Psoas muscle (tissue), 8 donors: ENCODE measurements around the gene TMEM217. TPM values are rescaled to one million over a fixed set of nuclear protein-coding genes. Genes with fewer than 3 reads are reported as not detected.

Source experiments
- ATAC-seq, 4 donors: fragments of 200-7000 bp; cut with Tn5 transposase; one replicate each; pipeline ENCODE4 v1.9.1; 2020; ENCODE audit warnings: moderate library complexity in 3 of 4, mild to moderate bottlenecking in 2 of 4
- DNase-seq, 2 donors: peaks; one replicate each; pipeline ENCODE4 v3.0.0-alpha.2; 2020
- H3K27ac ChIP-seq: fragments of 200-600 bp; one replicate; pipeline ENCODE4 v1.8.0; 2022
- H3K27me3 ChIP-seq, 3 donors: fragments of 200-600 bp in 1 of 3; one replicate each; pipeline versions ENCODE4 v1.6.1 to v1.8.0; 2013 to 2022; ENCODE audit warnings: low read length in 2 of 3, mild to moderate bottlenecking in 2 of 3, moderate library complexity in 1 of 3; ENCODE audit not compliant: insufficient read depth in 3 of 3
- H3K36me3 ChIP-seq, 2 donors: fragments of 200-600 bp in 1 of 2; one replicate each; pipeline versions ENCODE4 v1.6.1 to v1.8.0; 2013 to 2022; ENCODE audit warnings: low read depth in 1 of 2, mild to moderate bottlenecking in 1 of 2, moderate library complexity in 1 of 2; ENCODE audit not compliant: insufficient read depth in 1 of 2
- H3K4me1 ChIP-seq: fragments of 200-600 bp; one replicate; pipeline ENCODE4 v1.8.0; 2022
- H3K4me3 ChIP-seq: fragments of 200-600 bp; one replicate; pipeline ENCODE4 v1.8.0; 2022; ENCODE audit warnings: mild to moderate bottlenecking
- H3K9me3 ChIP-seq: fragments of 200-600 bp; one replicate; pipeline ENCODE4 v1.8.0; 2022
- WGBS, 3 donors: extraction: QIAGEN DNeasy Blood & Tissue Kit; methylation state at CpG; one replicate each; pipeline versions ENCODE4 v1.1.6 to v1.1.7; 2013; 5-methylcytosine and 5-hydroxymethylcytosine counted together
- intact Hi-C, 2 donors: fragments of 100-400 bp; cut with DNase I; formaldehyde crosslinking; loops; one replicate each; pipeline versions ENCODE4 v1.11.0 to v1.14.2; 2022
- polyA plus RNA-seq, 3 donors: library from polyadenylated mRNA; stranded (reverse); fragments of 200-250 nt; gene quantifications; one replicate each; pipeline ENCODE4 v1.2.3, GENCODE V29; 2013
- total RNA-seq, 4 donors: library from RNA; stranded (reverse); fragmentation: NEBNext Ultra II Directional in 2 of 4; extraction: Animal tissue kit (Norgen Biotek cat#: 25700) in 2 of 4; gene quantifications; one replicate each; pipeline versions ENCODE4 v1.2.1 to v1.2.4, GENCODE V29; 2021 to 2023
- TF ChIP-seq, protein P1 (sequence below): fragments of 200-600 bp; IDR thresholded peaks from one replicate; pipeline ENCODE4 v1.8.0; 2022; ENCODE audit warnings: antibody characterized with exemption
- donor health status: healthy with polysubstance abuse.
- donor health status: DM: no; HTN: no; CAD: no; lungs with moderate emphysema.
- donor health status: Bipolar disorder and iron deficiency.
- donor health status: healthy.
- donor health status: DM: yes; HTN: yes; CAD: no.
- donor health status: DM: no; HTN: no; CAD: no.
- donor health status: DM: no; HTN: no; CAD: no.
- donor health status: DM: yes; HTN: yes; CAD: no.

TMEM217 gene
- total and polyA plus RNA-seq, 7 donors = 0.05 to 4.3 (median 0.31) TPM; not detected in 1

DNA sequence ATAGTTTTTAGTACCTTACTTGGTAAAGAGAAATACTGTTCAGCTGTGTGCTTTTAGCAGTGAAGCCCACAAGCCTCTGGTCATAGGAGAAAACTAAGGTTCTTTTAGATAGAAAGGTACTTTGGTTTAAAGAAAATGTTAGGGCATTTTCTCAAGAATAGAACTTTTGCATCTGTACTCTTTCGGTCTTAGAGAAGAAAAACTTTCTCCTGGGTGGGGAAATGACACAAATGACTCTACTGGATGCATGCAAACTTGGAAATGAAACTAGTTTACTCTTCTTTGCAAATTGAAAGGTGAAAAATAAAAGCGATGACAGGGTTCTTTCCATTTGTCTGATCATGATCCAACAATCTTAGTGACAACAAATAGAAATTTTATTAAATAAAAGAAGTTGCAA lies 2.1 kb upstream of the TMEM217 start:
- Histone ChIP-seq H3K4me3 (peak overlapping the region; percentile 90), H3K9me3 (no peaks in the 10 kb centered on the region), H3K27me3 (no peaks in the 10 kb centered on the region), H3K4me1 (peaks cover 34% of the 10 kb centered on the region), H3K36me3 (no peaks in the 10 kb centered on the region), H3K27ac (peak overlapping the region; percentile 96)
- intact Hi-C loops = no loop called here
- ATAC-seq (no peak), DNase-seq (no peak)
- TF ChIP-seq, protein P1, sequence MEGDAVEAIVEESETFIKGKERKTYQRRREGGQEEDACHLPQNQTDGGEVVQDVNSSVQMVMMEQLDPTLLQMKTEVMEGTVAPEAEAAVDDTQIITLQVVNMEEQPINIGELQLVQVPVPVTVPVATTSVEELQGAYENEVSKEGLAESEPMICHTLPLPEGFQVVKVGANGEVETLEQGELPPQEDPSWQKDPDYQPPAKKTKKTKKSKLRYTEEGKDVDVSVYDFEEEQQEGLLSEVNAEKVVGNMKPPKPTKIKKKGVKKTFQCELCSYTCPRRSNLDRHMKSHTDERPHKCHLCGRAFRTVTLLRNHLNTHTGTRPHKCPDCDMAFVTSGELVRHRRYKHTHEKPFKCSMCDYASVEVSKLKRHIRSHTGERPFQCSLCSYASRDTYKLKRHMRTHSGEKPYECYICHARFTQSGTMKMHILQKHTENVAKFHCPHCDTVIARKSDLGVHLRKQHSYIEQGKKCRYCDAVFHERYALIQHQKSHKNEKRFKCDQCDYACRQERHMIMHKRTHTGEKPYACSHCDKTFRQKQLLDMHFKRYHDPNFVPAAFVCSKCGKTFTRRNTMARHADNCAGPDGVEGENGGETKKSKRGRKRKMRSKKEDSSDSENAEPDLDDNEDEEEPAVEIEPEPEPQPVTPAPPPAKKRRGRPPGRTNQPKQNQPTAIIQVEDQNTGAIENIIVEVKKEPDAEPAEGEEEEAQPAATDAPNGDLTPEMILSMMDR = no peak
- WGBS, 3 donors = 71 to 81% (median 72%) methylated on average over 2 of the region's 2 CpGs

GRCh38 chr6:37259191-37259590 lies 1.2 kb upstream of the TMEM217 start:
- H3K27me3 ChIP-seq = no peaks in the 10 kb centered on the region
- H3K27ac ChIP-seq = peak overlapping the region; percentile 96
- DNase-seq (no peak), ATAC-seq (no peak)
- TF ChIP-seq, protein P1 = no peak
- no peaks in the 10 kb centered on the region for H3K36me3 ChIP-seq
- peaks cover 26% of the 10 kb centered on the region for H3K4me1 ChIP-seq
- intact Hi-C loops = no loop called here
- peak overlapping the region; percentile 90 for H3K4me3 ChIP-seq
- no peaks in the 10 kb centered on the region for H3K9me3 ChIP-seq
- 53 to 67% (median 61%) methylated on average over 2 of the region's 2 CpGs for WGBS, 3 donors

DNA sequence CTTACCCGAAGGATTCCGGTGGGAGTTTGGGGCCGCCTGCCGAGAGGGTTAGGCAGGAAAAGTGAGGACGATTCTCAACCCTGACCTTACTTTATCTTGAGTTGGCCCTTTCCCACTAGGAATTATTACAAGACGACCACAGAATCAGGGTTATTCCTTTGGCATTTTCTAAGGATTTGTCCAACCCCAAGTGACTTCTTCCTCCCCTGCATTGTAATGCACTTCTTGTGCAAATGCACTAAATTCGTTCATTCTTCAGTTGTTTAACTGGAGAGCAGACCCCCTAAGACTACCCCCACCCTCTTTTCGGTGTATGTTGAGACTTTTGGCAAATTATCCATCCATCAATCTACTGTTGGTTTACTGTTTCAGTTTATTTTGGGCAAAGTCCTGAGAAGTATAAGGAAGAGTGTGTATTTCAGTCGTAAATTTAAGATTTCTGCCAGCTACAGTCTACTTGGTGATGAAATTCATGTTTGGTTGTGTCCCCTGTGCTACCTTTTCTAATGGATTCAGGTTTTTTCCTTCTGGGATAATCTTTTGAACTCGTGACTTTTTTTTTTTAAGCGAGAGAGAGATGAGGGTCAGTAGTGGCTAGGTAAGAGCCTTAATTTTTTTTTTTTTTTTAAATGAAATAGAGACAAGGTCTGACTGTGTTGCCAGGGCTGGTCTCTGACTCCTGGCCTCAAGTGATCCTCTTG lies 611 bp upstream of the TMEM217 start:
- Histone ChIP-seq H3K27ac (peak overlapping the region; percentile 96), H3K27me3 (no peaks in the 10 kb centered on the region), H3K9me3 (no peaks in the 10 kb centered on the region), H3K36me3 (no peaks in the 10 kb centered on the region), H3K4me1 (peaks cover 20% of the 10 kb centered on the region), H3K4me3 (peak overlapping the region; percentile 90)
- DNase-seq (no peak), ATAC-seq (no peak)
- intact Hi-C loops = no loop called here
- WGBS, 3 donors = 14 to 20% (median 20%) methylated on average over 11 of the region's 11 CpGs
- TF ChIP-seq, protein P1 = no peak

DNA sequence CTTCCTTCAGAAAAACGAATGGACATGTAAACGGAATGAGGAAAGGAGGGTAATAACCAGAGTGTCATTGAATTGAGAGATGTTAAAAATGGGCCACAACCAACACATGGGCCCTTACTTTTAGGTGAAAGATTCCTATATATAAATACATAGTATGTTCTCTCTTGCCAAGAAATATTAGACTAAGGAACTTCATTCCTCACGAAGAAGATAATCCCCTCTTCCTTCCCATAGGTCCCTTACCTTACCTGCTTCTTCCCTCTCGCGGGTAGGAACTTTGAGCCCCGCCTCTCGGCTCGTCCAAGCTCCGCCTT lies 667 bp downstream of the TMEM217 start:
- no peak for DNase-seq
- H3K27me3 ChIP-seq = no peaks in the 10 kb centered on the region
- peak overlapping the region; percentile 90 for H3K4me3 ChIP-seq
- H3K4me1 ChIP-seq = peaks cover 9% of the 10 kb centered on the region
- H3K36me3 ChIP-seq = no peaks in the 10 kb centered on the region
- H3K27ac ChIP-seq = peak overlapping the region; percentile 96
- intact Hi-C loops = no loop called here
- ATAC-seq = no peak
- WGBS, 3 donors = 0 to 1% (median 1%) methylated on average over 9 of the region's 9 CpGs
- TF ChIP-seq, protein P1 = no peak
- H3K9me3 ChIP-seq = no peaks in the 10 kb centered on the region
